WERI-Rb-1 (cell line): ENCODE measurements around the gene IQCM.

Source experiments
- DNase-seq: peaks from one replicate; pipeline ENCODE4 v3.0.0-alpha.2; 2020
- H3K27ac ChIP-seq: fragments of 250-450 bp; sonication (Bioruptor Pico); 2 replicates; pipeline ENCODE4 v1.5.1; 2020; ENCODE audit warnings: mild to moderate bottlenecking, moderate library complexity
- H3K27me3 ChIP-seq: fragments of 250-450 bp; sonication (Bioruptor Pico); 2 replicates; pipeline ENCODE4 v1.5.1; 2021; ENCODE audit warnings: mild to moderate bottlenecking, low read depth, moderate library complexity; ENCODE audit not compliant: insufficient read depth, severe bottlenecking
- H3K36me3 ChIP-seq: fragments of 250-450 bp; sonication (Bioruptor Pico); 2 replicates; pipeline ENCODE4 v1.5.1; 2020; ENCODE audit warnings: mild to moderate bottlenecking, moderate library complexity
- H3K4me3 ChIP-seq: 2 replicates; pipeline ENCODE4 v1.5.1; 2011; ENCODE audit warnings: low read depth, mild to moderate bottlenecking, control low read depth, low read length
- H3K9me3 ChIP-seq: fragments of 250-450 bp; sonication (Bioruptor Pico); 2 replicates; pipeline ENCODE4 v1.5.1; 2021; ENCODE audit warnings: mild to moderate bottlenecking, moderate library complexity; ENCODE audit not compliant: severe bottlenecking
- TF ChIP-seq, protein P1 (sequence below): IDR thresholded peaks from 2 replicates; pipeline ENCODE4 v1.5.1; 2011; ENCODE audit warnings: low read depth, mild to moderate bottlenecking, control low read depth, inconsistent platforms, low read length

The IQCM gene

DNA sequence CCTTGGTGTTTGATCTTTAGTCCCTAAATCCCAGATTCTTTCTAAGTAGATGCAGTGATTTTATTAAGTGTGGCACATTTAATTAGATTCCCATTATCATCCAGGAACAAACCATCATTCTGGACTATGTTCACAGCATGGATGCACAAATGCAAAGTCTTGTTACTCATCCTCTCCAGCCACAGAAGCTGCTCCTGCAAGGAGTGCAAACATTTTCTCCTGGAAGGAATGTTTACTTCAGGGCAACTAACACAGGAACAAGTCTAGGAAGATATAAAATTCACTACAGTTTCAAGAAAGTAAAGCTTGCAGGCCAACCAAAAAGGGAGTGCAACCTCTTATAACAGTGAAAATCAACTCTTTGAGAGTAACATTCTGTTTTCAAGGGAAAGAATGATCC lies 106.0 kb downstream of the IQCM start:
- Histone ChIP-seq H3K4me3 (no peak overlapping the region), H3K36me3 (no peaks in the 10 kb centered on the region), H3K9me3 (no peaks in the 10 kb centered on the region), H3K27me3 (no peaks in the 10 kb centered on the region), H3K27ac (no peak overlapping the region)
- DNase-seq, result no peak
- TF ChIP-seq, protein P1, sequence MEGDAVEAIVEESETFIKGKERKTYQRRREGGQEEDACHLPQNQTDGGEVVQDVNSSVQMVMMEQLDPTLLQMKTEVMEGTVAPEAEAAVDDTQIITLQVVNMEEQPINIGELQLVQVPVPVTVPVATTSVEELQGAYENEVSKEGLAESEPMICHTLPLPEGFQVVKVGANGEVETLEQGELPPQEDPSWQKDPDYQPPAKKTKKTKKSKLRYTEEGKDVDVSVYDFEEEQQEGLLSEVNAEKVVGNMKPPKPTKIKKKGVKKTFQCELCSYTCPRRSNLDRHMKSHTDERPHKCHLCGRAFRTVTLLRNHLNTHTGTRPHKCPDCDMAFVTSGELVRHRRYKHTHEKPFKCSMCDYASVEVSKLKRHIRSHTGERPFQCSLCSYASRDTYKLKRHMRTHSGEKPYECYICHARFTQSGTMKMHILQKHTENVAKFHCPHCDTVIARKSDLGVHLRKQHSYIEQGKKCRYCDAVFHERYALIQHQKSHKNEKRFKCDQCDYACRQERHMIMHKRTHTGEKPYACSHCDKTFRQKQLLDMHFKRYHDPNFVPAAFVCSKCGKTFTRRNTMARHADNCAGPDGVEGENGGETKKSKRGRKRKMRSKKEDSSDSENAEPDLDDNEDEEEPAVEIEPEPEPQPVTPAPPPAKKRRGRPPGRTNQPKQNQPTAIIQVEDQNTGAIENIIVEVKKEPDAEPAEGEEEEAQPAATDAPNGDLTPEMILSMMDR, result no peak

DNA sequence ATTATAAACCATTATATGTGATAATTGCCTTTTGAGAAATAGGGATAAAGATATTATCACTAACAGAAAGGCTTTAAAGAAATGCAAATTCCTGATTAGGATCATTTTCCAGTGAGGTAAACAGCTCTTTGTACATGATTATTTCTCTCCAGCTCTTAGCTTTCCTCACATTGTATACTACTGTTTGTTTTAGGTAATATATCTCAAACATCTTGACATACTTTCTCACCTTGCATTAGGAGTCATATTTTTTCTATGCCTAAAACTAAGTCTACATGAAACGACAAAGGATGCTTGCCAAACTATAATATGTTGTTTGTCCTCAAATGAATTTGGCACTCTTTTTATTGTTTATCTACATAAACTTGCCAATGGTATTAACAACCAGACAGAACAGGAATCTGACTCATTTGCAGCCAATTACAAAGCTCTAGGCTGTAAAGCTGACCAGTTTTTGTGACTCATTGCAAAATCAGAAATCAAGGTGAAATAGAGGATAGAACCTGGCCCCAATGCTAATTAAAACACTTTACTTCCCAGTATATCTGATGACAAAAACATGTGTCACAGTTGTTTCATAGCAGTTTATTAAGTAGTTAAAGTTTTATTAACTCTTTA lies 107.0 kb downstream of the IQCM start:
- no peaks in the 10 kb centered on the region for H3K9me3 ChIP-seq
- DNase-seq, result no peak
- H3K4me3 ChIP-seq, result no peak overlapping the region
- H3K36me3 ChIP-seq, result no peaks in the 10 kb centered on the region
- TF ChIP-seq, protein P1, result no peak
- no peaks in the 10 kb centered on the region for H3K27me3 ChIP-seq
- H3K27ac ChIP-seq, result no peak overlapping the region

DNA sequence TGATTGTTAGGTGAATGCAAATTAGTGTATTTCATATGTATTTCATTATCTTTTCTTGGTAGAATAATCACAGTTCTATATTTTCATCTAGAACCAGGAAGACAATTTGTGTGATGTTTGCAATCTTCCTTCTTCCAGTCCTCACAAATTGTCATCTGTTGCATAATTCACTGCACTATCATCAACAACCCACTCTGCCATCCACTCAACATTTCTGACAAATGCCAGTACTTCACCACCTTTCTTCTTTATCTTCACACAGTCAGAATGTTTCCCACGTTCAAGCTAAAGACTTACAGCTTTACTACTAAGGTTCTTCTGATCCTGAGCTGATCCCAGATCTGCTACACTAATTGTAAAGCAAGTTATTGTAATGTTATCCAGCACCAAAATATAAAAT lies 107.8 kb downstream of the IQCM start:
- Histone ChIP-seq H3K27me3 (no peaks in the 10 kb centered on the region), H3K9me3 (no peaks in the 10 kb centered on the region), H3K36me3 (no peaks in the 10 kb centered on the region), H3K4me3 (no peak overlapping the region), H3K27ac (no peak overlapping the region)
- no peak for DNase-seq
- TF ChIP-seq, protein P1, result no peak

DNA sequence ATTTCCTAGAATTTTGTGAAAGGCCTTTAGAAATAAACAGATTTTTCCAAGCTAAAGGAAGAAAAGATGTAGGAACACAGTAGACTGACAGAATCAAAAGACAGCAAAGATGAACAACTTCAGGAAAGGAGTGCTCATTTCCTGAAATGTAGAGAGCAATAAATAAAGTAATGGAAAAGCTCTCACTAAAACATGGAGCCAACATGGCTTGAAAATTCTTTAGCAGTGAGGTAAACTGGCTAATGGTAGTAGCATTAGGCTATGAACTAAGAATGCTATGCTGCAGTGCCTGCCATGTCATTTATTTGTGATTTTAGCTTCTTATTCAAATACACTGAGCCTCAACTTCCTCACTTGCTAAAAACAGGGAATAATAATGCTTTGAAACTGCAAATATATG lies 108.7 kb downstream of the IQCM start:
- no peak for DNase-seq
- no peak overlapping the region for H3K4me3 ChIP-seq
- TF ChIP-seq, protein P1, result no peak
- H3K27ac ChIP-seq, result no peak overlapping the region
- H3K36me3 ChIP-seq, result no peaks in the 10 kb centered on the region
- no peaks in the 10 kb centered on the region for H3K27me3 ChIP-seq
- H3K9me3 ChIP-seq, result no peaks in the 10 kb centered on the region

DNA sequence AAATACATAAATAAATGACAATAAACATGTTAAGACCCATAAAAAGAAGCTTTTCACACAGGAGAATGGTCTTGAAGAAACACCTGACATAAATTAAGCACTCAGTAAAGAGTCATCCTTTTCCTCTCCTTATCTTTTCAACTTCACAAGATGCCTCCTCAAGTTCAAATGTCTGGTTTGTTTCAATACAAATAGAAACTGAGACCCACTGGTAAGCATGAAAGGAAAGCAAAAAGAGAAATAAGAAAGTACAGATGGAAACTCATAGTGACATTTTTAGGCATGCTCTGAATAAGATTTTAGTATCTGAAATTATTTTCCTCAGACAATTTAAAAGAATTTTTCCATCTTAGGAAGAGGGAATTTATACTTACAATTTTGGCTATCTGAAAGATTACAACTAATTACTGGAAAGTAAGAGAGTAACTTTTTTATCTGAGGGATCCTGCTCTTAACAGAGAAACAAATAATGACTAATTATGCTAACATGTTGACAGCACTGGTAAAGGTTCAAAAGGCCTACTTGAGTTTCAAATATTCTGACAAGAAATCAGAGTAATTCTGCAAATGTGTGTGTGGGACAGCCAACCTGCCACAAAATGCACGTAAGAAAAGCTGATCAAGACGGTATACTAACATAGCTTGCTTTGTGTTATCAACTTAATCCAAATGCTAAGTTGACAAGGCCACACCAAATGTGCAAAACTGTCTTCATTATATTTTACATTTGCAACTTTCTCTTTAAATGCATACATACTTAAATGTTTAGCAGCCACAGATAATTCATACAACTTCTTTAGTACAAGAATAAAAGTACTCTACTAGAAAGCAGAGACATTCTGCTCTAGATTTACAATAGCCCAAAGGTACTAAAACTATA lies 113.0 kb downstream of the IQCM start:
- TF ChIP-seq, protein P1, result no peak
- Histone ChIP-seq H3K27ac (no peak overlapping the region), H3K9me3 (no peaks in the 10 kb centered on the region), H3K27me3 (no peaks in the 10 kb centered on the region), H3K36me3 (no peaks in the 10 kb centered on the region), H3K4me3 (no peak overlapping the region)
- no peak for DNase-seq
